ENCODE data around the gene MCIDAS.

The MCIDAS gene

DNA sequence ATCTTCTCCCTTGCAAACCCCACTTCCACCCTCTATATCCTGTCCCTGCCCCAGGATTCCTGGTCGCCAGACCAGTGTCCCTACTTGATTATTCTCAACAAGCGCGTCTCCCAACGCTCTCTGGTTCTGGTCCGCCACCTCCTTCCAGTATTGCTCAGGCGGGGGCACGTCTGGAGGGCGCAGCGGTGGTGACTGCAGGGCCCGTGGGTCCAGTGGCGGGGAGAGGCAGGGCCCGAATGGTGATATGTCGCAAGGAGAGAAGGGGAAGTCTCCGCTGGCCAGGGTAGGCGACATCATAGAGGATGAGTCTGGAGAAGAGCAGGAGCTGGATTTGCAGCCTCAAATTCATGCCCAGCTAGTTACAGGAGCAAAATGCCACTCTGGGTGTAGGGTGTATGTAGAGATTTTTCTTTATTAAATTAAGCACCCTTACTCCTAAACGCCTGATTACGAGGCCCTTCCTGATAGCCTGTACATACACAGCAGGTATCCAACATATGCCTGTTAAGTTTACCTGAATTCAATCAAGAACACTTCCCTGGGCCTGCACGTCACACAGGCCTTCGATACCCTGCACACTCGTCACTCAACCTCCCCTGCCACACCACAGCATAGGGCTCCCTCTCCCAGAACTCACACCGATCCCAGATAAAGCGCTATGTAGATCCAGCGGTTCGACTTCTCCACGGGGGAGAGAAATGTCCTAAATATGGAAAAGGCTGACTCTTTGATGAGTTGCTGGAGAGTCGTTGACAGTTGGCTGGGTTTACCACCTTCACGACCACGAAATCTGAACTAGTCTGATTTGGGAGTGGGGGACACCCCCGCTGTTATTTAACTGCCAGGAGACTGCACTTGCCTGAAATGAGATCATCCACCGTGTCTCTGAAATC, 4.8 kb downstream of the MCIDAS start:
- no peak for DNase-seq (ENCODE audit: low spot score)

- DNase-seq (ENCODE audit: low spot score): no peak
Observed at GRCh38 chr5:55220433-55221185, 6.5 kb downstream of the MCIDAS start.

- no peak for DNase-seq (ENCODE audit: low spot score)
Observed at GRCh38 chr5:55219770-55220169, 7.3 kb downstream of the MCIDAS start.

GRCh38 chr5:55218967-55219366, 8.1 kb downstream of the MCIDAS start:
- DNase-seq (ENCODE audit: low spot score): no peak

GRCh38 chr5:55211184-55211874, 15.8 kb downstream of the MCIDAS start:
- no peak for DNase-seq (ENCODE audit: low spot score)

DNA sequence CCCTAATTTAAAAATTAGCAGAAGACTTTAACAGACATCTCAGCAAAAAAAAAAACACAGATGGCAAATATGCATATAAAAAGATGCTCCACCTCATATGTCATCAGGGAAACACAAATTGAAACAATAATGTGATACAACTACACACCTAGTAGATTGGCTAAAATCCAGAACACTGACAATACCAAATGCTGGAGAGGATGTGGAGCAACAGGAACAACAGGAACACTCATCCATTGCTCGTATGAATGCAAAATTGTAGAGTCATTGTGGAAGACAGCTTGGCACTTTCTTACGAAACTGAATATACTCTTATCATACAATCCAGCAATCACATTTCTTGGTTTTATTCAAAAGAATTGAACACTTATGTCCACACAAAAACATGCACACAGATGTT, 22.1 kb downstream of the MCIDAS start:
- no peak for DNase-seq (ENCODE audit: low spot score)

DNA sequence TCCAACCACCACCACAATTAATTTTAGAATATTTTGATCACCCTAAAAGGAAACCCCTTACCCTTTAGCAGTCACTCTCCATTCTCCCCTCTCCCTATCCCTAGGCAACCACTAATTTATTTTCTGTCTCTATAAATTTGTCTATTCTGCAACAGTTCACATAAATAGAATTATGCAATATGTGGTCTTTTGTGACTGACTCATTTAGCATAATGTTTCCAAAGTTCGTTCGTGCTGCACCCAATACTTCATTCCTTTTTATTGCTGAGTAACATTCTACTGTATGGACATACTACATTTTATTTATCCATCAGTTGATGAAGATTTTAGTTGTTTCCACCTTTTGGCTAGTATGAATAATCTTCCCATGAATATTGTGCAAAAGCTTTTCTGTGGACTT, 36.0 kb downstream of the MCIDAS start:
- no peak for DNase-seq (ENCODE audit: low spot score)

- no peak for DNase-seq (ENCODE audit: low spot score)
Observed at GRCh38 chr5:55188656-55189540, 38.2 kb downstream of the MCIDAS start.

GRCh38 chr5:55187370-55187769, 39.7 kb downstream of the MCIDAS start:
- DNase-seq (ENCODE audit: low spot score): peak; percentile 18

DNA sequence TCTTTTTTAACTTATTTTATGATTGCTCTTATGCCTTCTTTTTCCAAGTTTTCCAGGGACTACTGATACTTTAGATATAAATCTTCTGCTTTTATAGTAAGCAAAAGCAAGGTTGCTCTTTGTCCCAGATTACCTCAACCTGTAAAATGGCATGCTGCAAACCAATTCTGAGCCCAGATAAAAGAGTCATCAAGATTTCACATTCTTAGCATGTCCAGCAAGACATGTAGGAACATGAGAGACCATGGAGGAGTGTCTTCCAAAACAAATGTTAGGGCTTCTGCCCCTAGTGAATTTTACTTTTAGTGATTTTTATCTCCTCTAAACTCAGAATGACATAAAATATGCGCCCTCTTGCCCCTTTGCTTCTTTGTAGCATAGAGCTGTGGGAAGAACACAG, 47.1 kb downstream of the MCIDAS start:
- DNase-seq (ENCODE audit: low spot score): no peak

DNA sequence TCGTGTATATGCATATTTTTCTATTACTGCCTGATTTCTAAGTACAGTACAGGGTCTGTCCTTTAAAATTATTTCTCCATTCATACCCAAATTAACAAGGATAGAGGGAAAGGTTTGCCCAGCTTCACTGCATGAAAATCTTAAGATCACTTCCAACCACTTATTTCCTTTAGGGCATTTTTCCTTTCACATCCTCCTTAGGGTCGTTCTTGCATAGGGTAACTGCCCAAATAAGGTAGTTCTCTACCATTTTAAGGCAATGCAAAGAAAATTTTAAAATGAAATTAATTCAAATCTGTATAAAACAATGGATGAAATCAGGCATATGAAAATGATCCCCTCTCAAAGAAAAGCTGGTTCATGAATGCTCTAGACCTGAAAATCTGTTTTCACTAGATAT, 50.0 kb downstream of the MCIDAS start:
- DNase-seq (ENCODE audit: low spot score): no peak

GRCh38 chr5:55176176-55176818, 50.8 kb downstream of the MCIDAS start:
- DNase-seq (ENCODE audit: low spot score): peak; percentile 29

- DNase-seq (ENCODE audit: low spot score): no peak
Observed at GRCh38 chr5:55175781-55176175, 51.3 kb downstream of the MCIDAS start.

GRCh38 chr5:55173687-55174230, 53.4 kb downstream of the MCIDAS start:
- DNase-seq (ENCODE audit: low spot score): no peak

DNA sequence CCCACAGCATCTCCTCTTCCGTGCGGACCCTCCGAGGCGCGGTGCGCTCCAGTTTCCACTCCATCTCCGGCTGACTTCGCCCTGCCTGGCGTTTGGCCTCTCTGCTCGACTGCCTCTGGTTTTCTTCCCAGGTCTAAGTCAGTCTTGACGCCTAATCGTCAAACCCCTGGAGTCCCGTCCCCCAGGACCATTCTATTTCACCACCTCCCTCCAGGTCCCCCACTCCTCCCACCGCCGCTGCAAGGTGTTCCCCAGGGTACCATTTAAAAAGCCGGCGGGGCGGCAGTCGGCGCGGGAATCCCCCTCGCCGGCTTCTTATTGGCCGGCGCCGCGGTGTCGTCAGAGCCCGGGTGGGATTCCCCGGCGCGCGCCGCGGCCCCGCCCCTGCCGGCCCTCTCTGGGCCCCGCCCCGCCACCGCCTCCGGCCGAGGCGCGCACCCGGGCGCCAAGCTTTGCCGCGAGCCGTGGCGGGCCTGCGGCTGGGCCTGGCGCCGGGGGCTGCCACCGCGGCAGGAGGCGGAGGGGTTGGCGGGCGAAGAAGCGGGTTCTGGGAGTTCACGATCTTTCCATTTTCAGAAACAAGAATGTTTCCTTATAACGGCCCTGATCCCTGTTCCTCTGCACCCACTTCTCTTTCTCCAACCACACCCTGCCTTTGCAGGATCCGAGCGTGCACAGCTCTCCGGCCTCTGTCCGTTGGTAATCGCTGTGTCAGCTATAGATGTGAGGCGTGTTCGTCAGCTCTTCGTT, 54.0 kb downstream of the MCIDAS start, which contains the start of gene CDC20B:
Gene CDC20B (minus strand): TSS at position 241 of the 750 bp plus-strand sequence. CDS start 177 bp downstream, at position 64.
- peak; percentile 44 for DNase-seq (ENCODE audit: low spot score)

- peak; percentile 66 for DNase-seq (ENCODE audit: low spot score)
Observed at GRCh38 chr5:55172051-55172899, 54.8 kb downstream of the MCIDAS start.

GRCh38 chr5:55171471-55171870, 55.6 kb downstream of the MCIDAS start:
- no peak for DNase-seq (ENCODE audit: low spot score)

Data from COLO829 (cell line).